ENCODE measurements around the gene DPPA4.
A peak's percentile ranks its signal among the peaks of the same experiment; 100 is the strongest.

The DPPA4 gene

DNA sequence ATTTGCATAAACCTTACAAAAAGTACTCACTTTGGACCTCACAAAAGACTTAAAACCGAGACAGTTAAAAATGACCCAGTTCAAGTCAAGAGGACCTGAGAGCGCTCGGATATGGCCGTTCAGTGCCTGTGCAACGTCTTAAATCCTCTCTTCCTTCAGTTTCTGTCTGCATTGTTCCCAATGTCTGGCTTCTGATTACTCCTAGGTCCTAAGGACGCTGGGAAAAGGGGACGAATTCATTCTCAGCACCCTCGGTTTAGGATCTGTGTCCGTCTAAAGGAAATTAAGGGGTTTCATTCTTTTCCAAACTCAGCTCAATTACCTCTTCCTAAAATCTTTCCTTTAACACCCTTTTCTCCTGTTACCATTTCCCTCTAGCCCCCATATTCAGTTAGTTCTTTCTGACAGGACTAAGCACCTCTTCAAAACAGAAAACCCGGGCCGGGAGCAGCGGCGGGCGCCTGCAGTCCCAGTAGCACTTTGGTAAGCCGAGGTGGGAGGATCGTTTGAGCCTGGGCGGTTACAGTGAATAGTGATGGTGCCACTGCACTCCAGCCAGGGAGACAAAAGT lies 970 bp downstream of the DPPA4 start:
- DNase-seq, result peak; percentile 51

GRCh38 chr3:109334572-109334971 lies 2.8 kb downstream of the DPPA4 start:
- DNase-seq, result no peak

DNA sequence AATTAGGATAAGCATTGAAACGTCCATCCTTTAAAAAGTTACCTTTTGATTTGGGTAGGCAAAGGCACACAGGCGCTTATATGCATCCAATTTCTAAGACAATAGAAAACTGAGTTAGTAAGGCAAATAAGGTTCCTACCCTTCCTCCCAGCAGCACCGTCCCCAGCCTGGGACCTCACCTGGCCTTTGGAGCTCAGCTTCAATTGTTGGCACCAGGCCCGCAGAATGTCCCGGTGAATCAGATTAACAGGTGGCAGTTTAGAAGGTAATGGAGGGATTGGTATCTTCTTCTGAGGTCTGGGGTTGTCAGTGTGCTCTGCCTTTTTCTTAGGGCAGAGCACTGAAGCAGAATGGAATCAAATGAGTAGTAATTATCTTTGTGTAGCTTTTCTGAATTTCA lies 5.7 kb downstream of the DPPA4 start:
- DNase-seq, result no peak

GRCh38 chr3:109330405-109330804 lies 6.9 kb downstream of the DPPA4 start:
- no peak for DNase-seq

GRCh38 chr3:109328202-109328601 lies 9.1 kb downstream of the DPPA4 start:
- DNase-seq, result no peak

DNA sequence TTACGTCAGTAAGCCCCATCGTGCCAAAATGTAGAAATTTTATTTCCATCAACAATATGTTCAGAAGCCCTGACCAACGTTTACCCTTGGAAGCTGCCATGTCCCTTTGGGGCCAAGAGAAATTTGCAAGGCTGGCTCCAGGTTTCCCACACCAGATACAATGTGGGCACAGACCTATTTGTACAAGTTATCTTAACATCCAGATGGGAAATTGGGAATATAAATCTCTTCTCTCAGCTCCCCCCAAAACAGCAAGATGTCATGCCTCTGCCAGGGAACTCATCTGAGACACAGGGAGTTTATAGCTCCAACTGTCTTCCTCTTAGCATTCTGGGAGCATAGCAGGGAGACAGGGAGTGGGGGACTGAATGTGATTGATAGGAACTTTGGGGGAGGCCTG lies 11.7 kb downstream of the DPPA4 start:
- no peak for DNase-seq

DNA sequence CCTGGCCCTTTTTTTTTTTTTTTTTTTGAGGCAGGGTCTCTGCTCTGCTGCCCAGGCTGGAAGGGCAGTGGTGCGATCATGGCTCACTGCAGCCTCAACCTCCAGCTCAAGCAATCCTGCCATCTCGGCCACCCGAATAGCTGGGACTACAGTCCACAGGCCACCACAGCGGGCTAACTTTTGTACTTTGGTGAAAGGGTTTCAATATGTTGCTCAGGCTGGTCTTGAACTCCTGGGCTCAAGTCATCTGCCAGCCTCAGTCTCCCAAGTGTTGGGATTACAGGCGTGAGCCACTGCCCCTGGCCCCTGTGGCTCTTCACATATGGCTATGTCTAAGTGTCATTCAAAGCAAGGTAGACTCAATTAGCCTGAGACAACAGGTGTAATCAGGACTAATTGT lies 12.2 kb downstream of the DPPA4 start:
- no peak for DNase-seq

DNA sequence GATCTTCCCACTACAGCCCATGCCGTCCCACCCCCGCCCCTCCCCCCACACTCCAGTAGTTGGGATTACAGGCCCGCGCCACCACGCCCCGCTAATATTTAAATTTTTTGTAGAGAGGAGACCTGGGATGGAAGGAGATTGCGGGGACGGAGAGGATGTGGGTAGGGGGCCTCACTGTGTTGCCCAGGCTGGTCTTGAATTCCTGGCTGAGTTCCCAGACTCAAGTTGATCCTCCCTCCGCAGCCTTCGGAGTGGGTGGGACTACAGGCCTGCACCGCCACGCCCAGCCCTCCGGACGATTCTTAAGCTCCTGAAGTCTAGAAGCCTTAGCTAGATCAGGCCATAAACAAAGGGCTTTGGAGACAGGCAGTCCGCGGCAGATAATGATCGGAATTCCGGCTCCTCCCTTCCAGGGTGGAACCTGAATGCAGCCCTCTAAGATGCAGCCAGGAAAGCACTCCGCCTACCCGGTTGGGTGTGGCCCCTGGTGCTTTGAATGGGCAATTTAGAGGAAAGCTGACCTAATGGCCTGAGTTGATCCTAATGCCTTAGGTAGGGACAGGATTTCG lies 21.1 kb downstream of the DPPA4 start, which contains the start of gene DPPA2:
DPPA2 (minus strand) TSS at position 356 of the 569 bp plus-strand sequence. CDS start 1,975 bp downstream, outside the sequence.
- no peak for DNase-seq

DNA sequence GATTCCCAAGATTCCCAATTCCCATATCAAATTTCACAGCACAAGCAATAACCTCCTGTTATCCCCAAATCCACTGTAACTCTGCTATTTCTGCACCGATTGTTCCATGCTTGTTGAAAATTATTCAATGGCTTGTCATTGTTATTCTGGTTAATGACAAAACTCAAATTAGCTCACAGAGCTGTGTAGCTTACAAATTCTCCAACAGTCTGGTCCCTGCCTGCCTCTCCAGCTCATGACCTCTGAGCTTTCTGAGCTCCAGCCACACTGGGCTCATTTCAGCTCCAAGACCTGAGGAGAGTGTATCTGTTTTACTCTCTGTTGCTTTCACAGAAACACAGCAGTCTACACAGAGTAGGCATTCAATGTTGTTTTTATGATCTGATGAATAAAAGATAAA lies 24.3 kb downstream of the DPPA4 start:
- no peak for DNase-seq

DNA sequence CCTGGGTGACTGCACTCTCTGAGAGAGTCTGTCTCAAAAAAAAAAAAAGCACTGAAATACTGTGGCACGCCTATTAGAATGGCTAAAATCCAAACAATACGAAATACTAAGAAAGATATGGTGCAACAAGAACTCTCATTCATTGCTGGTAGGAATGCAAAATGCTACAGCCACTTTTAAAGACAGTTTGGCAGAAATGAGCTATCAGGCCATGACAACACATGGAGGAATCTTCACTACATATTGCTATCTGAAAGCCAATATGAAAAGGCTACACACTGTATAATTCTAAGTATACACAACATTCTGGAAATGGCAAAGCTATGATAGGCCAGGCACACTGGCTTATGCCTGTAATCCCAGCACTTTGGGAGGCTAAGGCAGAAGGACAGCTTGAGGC lies 39.9 kb downstream of the DPPA4 start:
- DNase-seq, result no peak

DNA sequence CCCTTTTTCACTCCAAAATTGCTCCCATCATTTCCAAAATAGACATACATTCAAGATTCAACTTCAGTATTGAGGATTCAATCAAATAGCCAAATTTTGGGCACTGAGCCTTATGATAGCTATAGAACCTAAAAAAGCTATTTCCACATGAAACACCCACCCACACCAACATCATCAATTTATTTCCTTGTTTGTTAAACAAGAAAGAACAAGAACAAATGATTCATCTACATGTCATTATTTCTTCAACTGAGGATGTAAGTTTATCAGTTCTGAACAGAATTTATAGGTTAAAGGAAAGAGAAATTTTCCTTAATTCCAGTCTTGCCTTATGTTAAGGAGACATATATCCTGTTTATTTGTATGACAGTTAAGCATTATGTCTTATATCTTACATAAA lies 53.3 kb downstream of the DPPA4 start:
- no peak for DNase-seq

- no peak for DNase-seq
Observed at GRCh38 chr3:109278546-109278945, 58.8 kb downstream of the DPPA4 start.

- no peak for DNase-seq
Observed at GRCh38 chr3:109278141-109278540, 59.2 kb downstream of the DPPA4 start.
